ENCODE measurements around the gene SH3D21.

Gene SH3D21

GRCh38 chr1:36321119-36321951 lies 15.2 kb downstream of the SH3D21 start:
- Histone ChIP-seq H2AFZ (ENCODE audit: low read length) (no peak overlapping the region), H3K4me2 (ENCODE audit: low read depth, low read length, poor library complexity, severe bottlenecking) (no peak overlapping the region), H3K4me1 (ENCODE audit: insufficient read depth, low read length, poor library complexity, severe bottlenecking) (peaks cover 13% of the 10 kb centered on the region), H3K79me2 (ENCODE audit: insufficient read depth, low read length) (no peaks in the 10 kb centered on the region), H3K27me3 (ENCODE audit: insufficient read depth, low read length, poor library complexity, severe bottlenecking) (no peaks in the 10 kb centered on the region), H3K9me3 (ENCODE audit: insufficient read depth, low read depth, low read length) (no peaks in the 10 kb centered on the region), H3K9me2 (replicated peaks; ENCODE audit: low read depth, low read length) (no peaks in the 10 kb centered on the region), H3F3A (ENCODE audit: low read depth) (no peaks in the 10 kb centered on the region), H4K20me1 (ENCODE audit: insufficient read depth, low read length, poor library complexity, severe bottlenecking) (no peaks in the 10 kb centered on the region), H3K4me3 (ENCODE audit: low read length, poor library complexity, severe bottlenecking) (no peak overlapping the region), H3K36me3 (ENCODE audit: insufficient read depth, low read length) (no peaks in the 10 kb centered on the region), H3K9ac (ENCODE audit: low read depth, low read length, poor library complexity, severe bottlenecking) (no peak overlapping the region)
- TF ChIP-seq EZH2phosphoT487 (IDR thresholded peaks at IDR 0.05; ENCODE audit: borderline replicate concordance) (no peak), CTCF (conservative IDR thresholded peaks at IDR 0.05; ENCODE audit: low read length) (no peak)

GRCh38 chr1:36322041-36322785 lies 16.0 kb downstream of the SH3D21 start:
- no peaks in the 10 kb centered on the region for H3K27me3 ChIP-seq (ENCODE audit: insufficient read depth, low read length, poor library complexity, severe bottlenecking)
- H2AFZ ChIP-seq (ENCODE audit: low read length) = no peak overlapping the region
- no peaks in the 10 kb centered on the region for H3K36me3 ChIP-seq (ENCODE audit: insufficient read depth, low read length)
- no peak for TF ChIP-seq CTCF (conservative IDR thresholded peaks at IDR 0.05; ENCODE audit: low read length)
- TF ChIP-seq EZH2phosphoT487 (IDR thresholded peaks at IDR 0.05; ENCODE audit: borderline replicate concordance) = no peak
- H3K79me2 ChIP-seq (ENCODE audit: insufficient read depth, low read length) = no peaks in the 10 kb centered on the region
- H4K20me1 ChIP-seq (ENCODE audit: insufficient read depth, low read length, poor library complexity, severe bottlenecking) = no peaks in the 10 kb centered on the region
- no peaks in the 10 kb centered on the region for H3K9me3 ChIP-seq (ENCODE audit: insufficient read depth, low read depth, low read length)
- no peaks in the 10 kb centered on the region for H3K9me2 ChIP-seq (replicated peaks; ENCODE audit: low read depth, low read length)
- H3K9ac ChIP-seq (ENCODE audit: low read depth, low read length, poor library complexity, severe bottlenecking) = no peak overlapping the region
- peak overlapping the region; percentile 74 for H3K4me2 ChIP-seq (ENCODE audit: low read depth, low read length, poor library complexity, severe bottlenecking)
- peaks cover 22% of the 10 kb centered on the region for H3K4me1 ChIP-seq (ENCODE audit: insufficient read depth, low read length, poor library complexity, severe bottlenecking)
- H3F3A ChIP-seq (ENCODE audit: low read depth) = no peaks in the 10 kb centered on the region
- no peak overlapping the region for H3K4me3 ChIP-seq (ENCODE audit: low read length, poor library complexity, severe bottlenecking)

GRCh38 chr1:36322786-36323635 lies 16.8 kb downstream of the SH3D21 start:
- H3K4me2 ChIP-seq (ENCODE audit: low read depth, low read length, poor library complexity, severe bottlenecking) = peak overlapping the region; percentile 74
- H3K79me2 ChIP-seq (ENCODE audit: insufficient read depth, low read length) = no peaks in the 10 kb centered on the region
- H3F3A ChIP-seq (ENCODE audit: low read depth) = no peaks in the 10 kb centered on the region
- no peaks in the 10 kb centered on the region for H4K20me1 ChIP-seq (ENCODE audit: insufficient read depth, low read length, poor library complexity, severe bottlenecking)
- peaks cover 30% of the 10 kb centered on the region for H3K4me1 ChIP-seq (ENCODE audit: insufficient read depth, low read length, poor library complexity, severe bottlenecking)
- peak overlapping the region; percentile 68 for H3K9ac ChIP-seq (ENCODE audit: low read depth, low read length, poor library complexity, severe bottlenecking)
- peak overlapping the region; percentile 64; the same call in 1 of the 2 replicates for H2AFZ ChIP-seq (ENCODE audit: low read length)
- H3K9me2 ChIP-seq (replicated peaks; ENCODE audit: low read depth, low read length) = no peaks in the 10 kb centered on the region
- peak overlapping the region; percentile 85 for H3K4me3 ChIP-seq (ENCODE audit: low read length, poor library complexity, severe bottlenecking)
- TF ChIP-seq EZH2phosphoT487 (IDR thresholded peaks at IDR 0.05; ENCODE audit: borderline replicate concordance) = no peak
- no peak for TF ChIP-seq CTCF (conservative IDR thresholded peaks at IDR 0.05; ENCODE audit: low read length)
- H3K27me3 ChIP-seq (ENCODE audit: insufficient read depth, low read length, poor library complexity, severe bottlenecking) = no peaks in the 10 kb centered on the region
- no peaks in the 10 kb centered on the region for H3K9me3 ChIP-seq (ENCODE audit: insufficient read depth, low read depth, low read length)
- no peaks in the 10 kb centered on the region for H3K36me3 ChIP-seq (ENCODE audit: insufficient read depth, low read length)
